AG04449 (cell line): Measurements from ENCODE around the gene ATP6V0E2.

Source experiments
- CTCF ChIA-PET: fragments of 350-600 bp; formaldehyde crosslinking; extraction: SDS; loops from one replicate; lab custom pipeline; 2021; ENCODE audit warnings: antibody characterized with exemption; lab: Yijun Ruan, JAX
- POLR2A ChIA-PET: fragments of 400-600, 350-600 bp; formaldehyde crosslinking; extraction: SDS; loops from one replicate; lab custom pipeline; 2020; ENCODE audit warnings: antibody characterized with exemption, inconsistent platforms; lab: Yijun Ruan, JAX
- DNase-seq: peaks from one replicate; pipeline ENCODE4 v3.0.0-alpha.2; 2010; ENCODE audit warnings: low read depth, low spot score
- H3K4me3 ChIP-seq: 2 replicates; pipeline ENCODE4 v1.5.1; 2011; ENCODE audit warnings: low read depth, mild to moderate bottlenecking, control low read depth, low read length
- TF ChIP-seq, protein P1 (sequence below): IDR thresholded peaks from one replicate; pipeline ENCODE4 v1.5.1; 2011; ENCODE audit warnings: mild to moderate bottlenecking, moderate library complexity, low read length, control low read depth, inconsistent platforms; ENCODE audit not compliant: insufficient read depth; ENCODE audit errors: missing control alignments

The ATP6V0E2 gene

DNA sequence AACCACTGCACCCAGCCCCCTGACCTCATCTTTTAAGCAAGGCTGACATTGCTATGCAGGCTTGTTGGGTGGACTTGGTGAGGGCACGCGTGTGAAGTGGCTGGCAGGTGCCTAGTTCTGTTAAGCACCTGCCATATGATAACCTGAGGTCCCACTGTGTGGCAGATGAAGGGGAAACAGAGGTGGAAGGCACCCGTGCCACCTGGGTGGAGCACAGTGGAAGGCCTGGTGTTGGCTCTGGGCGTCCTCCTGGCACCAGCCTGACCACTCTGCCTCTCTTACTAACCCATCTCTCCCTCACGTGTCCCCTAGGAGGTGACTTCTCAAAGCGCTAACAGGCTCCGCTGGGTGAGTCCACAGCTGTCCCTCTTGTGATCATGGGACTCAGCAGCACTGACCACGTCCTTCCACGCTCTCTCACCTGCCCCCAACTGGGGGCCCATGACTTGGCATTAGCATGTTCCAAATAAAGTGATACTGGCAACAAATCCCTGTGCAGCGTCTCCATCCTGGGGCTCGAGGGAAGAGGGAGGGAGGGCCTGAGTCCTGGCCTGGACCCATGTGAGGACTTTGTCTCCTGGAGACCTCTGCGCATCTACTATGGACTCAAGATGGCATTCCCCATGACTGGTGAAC, 40.2 kb upstream of the ATP6V0E2 start:
- TF ChIP-seq, protein P1, sequence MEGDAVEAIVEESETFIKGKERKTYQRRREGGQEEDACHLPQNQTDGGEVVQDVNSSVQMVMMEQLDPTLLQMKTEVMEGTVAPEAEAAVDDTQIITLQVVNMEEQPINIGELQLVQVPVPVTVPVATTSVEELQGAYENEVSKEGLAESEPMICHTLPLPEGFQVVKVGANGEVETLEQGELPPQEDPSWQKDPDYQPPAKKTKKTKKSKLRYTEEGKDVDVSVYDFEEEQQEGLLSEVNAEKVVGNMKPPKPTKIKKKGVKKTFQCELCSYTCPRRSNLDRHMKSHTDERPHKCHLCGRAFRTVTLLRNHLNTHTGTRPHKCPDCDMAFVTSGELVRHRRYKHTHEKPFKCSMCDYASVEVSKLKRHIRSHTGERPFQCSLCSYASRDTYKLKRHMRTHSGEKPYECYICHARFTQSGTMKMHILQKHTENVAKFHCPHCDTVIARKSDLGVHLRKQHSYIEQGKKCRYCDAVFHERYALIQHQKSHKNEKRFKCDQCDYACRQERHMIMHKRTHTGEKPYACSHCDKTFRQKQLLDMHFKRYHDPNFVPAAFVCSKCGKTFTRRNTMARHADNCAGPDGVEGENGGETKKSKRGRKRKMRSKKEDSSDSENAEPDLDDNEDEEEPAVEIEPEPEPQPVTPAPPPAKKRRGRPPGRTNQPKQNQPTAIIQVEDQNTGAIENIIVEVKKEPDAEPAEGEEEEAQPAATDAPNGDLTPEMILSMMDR: no peak
- ChIA-PET CTCF (no interaction called here), POLR2A (no interaction called here)
- H3K4me3 ChIP-seq: no peak overlapping the region
- DNase-seq: no peak

GRCh38 chr7:149834601-149835000, 39.2 kb upstream of the ATP6V0E2 start:
- CTCF ChIA-PET: no interaction called here
- TF ChIP-seq, protein P1: no peak
- POLR2A ChIA-PET: no interaction called here
- no peak for DNase-seq
- H3K4me3 ChIP-seq: no peak overlapping the region

- ChIA-PET POLR2A (no interaction called here), CTCF (interaction anchor here (0.8 kb wide), 1 partner anchor 30 kb away, joined by 3 read pairs; no protein-coding TSS in a partner anchor)
- TF ChIP-seq, protein P1: no peak
- DNase-seq: no peak
- H3K4me3 ChIP-seq: no peak overlapping the region
Observed at GRCh38 chr7:149836434-149836833, 37.3 kb upstream of the ATP6V0E2 start.

DNA sequence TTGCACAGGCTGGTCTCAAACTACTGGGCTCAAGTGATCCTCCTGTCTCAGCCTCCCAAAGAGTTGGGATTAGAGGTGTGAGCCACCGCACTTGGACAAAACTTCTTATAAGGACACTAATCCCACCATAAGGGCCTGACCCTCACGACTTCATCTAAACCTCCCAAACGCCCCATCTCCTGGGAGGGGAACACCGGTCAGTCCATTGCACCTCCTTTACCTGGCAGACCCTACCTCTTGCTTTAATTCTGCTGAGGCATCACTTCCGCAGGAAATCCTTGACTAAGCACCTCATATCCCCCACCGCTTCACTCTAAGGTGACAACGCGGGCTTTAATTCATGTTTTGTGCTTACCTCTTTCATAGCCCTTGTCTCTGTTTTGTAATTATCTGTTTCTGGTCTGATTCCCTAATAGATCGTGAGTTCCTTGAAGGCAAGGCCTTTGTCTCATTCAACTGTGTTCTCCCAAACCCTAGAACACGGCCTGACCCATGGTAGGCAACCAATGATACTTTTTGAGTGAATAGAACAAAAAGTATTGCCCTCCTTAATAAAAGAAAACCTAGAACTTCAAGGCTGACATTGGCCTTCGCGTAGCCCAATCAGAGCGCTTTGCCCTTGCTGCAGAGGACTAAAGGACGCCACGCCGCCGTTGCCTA, 36.1 kb upstream of the ATP6V0E2 start:
- POLR2A ChIA-PET: interaction anchor here (0.8 to 1.6 kb wide), 2 partner anchors 12 to 17 kb away, joined by 3 to 6 read pairs; no protein-coding TSS in a partner anchor
- TF ChIP-seq, protein P1: no peak
- CTCF ChIA-PET: interaction anchor here (1.1 to 1.5 kb wide), 2 partner anchors 12 to 31 kb away, joined by 3 to 4 read pairs; no protein-coding TSS in a partner anchor
- DNase-seq: no peak
- H3K4me3 ChIP-seq: no peak overlapping the region; the same call in 1 of the 2 replicates

DNA sequence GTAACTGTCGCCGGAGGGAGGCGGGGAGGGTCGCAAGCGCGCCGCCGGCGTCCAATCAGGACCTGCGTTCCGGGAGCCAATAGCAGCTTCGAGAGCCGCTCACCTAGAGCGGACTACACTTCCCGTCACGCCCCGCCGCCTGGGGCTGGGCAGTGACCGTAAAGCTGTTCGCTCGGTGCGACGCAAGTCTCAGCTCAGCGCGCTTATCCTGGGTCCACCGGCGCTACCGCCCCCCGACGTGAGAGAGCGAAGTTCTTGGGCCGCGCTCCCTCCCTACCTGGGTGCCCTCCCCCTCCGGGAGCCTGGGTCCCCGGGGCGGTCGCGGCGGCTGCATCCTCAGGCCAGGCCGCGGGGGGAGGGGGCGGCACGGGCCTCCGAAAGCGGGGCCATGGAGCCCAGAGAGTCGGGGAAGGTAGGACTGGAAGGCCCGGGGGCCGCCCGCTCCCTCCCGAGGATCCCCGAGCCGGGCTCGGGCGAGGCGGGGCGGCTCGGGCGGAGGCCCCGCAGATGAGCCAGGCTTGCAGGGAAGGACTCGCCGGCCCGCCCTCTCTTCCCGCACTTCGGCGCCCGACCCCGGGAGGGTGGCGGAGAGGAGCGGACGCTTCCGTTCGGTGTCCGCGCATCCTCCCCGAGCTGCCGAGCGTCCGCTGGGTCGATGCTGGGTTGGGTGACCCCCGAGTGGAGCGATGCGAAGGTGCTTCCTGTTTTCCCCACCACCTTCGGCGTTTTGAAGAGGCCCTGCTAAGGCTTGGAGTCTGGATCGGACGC, 35.4 kb upstream of the ATP6V0E2 start, which contains the start of gene ZNF862:
ZNF862 (plus strand) TSS at position 152 of the 768 bp plus-strand sequence; CDS start at position 389, 237 bp downstream.
- CTCF ChIA-PET: interaction anchor here (1.1 to 1.5 kb wide), 4 partner anchors 10 to 31 kb away, joined by 3 to 7 read pairs (median 4); no protein-coding TSS in a partner anchor
- H3K4me3 ChIP-seq: peak within 1 kb of the TSS; percentile 80
- TF ChIP-seq, protein P1: no peak
- peak; percentile 83 for DNase-seq
- POLR2A ChIA-PET: interaction anchor here (0.8 to 1.6 kb wide), 2 partner anchors 11 to 17 kb away, joined by 3 to 6 read pairs; no protein-coding TSS in a partner anchor
